SW480 (cell line): Measurements from ENCODE around the gene RPL31.

Source experiments
- DNase-seq: peaks from one replicate; pipeline ENCODE4 v3.0.0-alpha.2; 2016; ENCODE audit warnings: low spot score

RPL31 gene

GRCh38 chr2:101001691-101002561, at the start of gene RPL31:
Gene RPL31 (plus strand): TSS chr2:101002289. CDS start chr2:101002702, 413 bp downstream.
- DNase-seq = peak; percentile 99

- no peak for DNase-seq
Observed at GRCh38 chr2:100952512-100952911, 49.6 kb upstream of the RPL31 start.

GRCh38 chr2:100953406-100954043, 48.6 kb upstream of the RPL31 start:
- DNase-seq = no peak

- no peak for DNase-seq
Observed at GRCh38 chr2:100954044-100954420, 48.1 kb upstream of the RPL31 start.

- DNase-seq = no peak
Observed at GRCh38 chr2:100955226-100955625, 46.9 kb upstream of the RPL31 start.

- DNase-seq = no peak
Observed at GRCh38 chr2:100956081-100956480, 46.0 kb upstream of the RPL31 start.

GRCh38 chr2:100957996-100958653, 44.0 kb upstream of the RPL31 start:
- no peak for DNase-seq

GRCh38 chr2:100959225-100959880, 42.7 kb upstream of the RPL31 start:
- DNase-seq = no peak

- DNase-seq = no peak
Observed at GRCh38 chr2:100960688-100961087, 41.4 kb upstream of the RPL31 start.

GRCh38 chr2:100962366-100963025, 39.6 kb upstream of the RPL31 start:
- no peak for DNase-seq

- no peak for DNase-seq
Observed at GRCh38 chr2:100963026-100963375, 39.1 kb upstream of the RPL31 start.

GRCh38 chr2:100964222-100964621, 37.9 kb upstream of the RPL31 start:
- no peak for DNase-seq

GRCh38 chr2:100964681-100965169, 37.4 kb upstream of the RPL31 start:
- no peak for DNase-seq

- DNase-seq = no peak
Observed at GRCh38 chr2:100965596-100965995, 36.5 kb upstream of the RPL31 start.

GRCh38 chr2:100967716-100968115, 34.4 kb upstream of the RPL31 start:
- DNase-seq = no peak

- DNase-seq = no peak
Observed at GRCh38 chr2:100968146-100969145, 33.6 kb upstream of the RPL31 start.

GRCh38 chr2:100969998-100970397, 32.1 kb upstream of the RPL31 start:
- DNase-seq = no peak

- DNase-seq = no peak
Observed at GRCh38 chr2:100971221-100971620, 30.9 kb upstream of the RPL31 start.

- no peak for DNase-seq
Observed at GRCh38 chr2:100972452-100972851, 29.6 kb upstream of the RPL31 start.

- no peak for DNase-seq
Observed at GRCh38 chr2:100974712-100975520, 27.2 kb upstream of the RPL31 start.
